Caco-2 (cell line): ENCODE data around the gene BMP4. TPM values are rescaled to one million over a fixed set of nuclear protein-coding genes. Genes with fewer than 3 reads are reported as not detected.

Experiments used
- BruUV-seq: library from RNA; stranded (reverse); fragments of 400-500 nt; replicated peaks from 2 replicates; lab custom pipeline; 2021; lab: Mats Ljungman, UMichigan
- CTCF ChIA-PET: fragments of 300-600 bp; sonication (Branson Sonifier 250); formaldehyde crosslinking; loops from one replicate; lab custom pipeline; 2022; ENCODE audit warnings: antibody characterized with exemption; lab: Charles Lee
- POLR2A ChIA-PET: fragments of 300-600 bp; sonication (Branson Sonifier 250); formaldehyde crosslinking; loops from one replicate; lab custom pipeline; 2022; ENCODE audit warnings: antibody characterized with exemption; lab: Charles Lee
- DNase-seq, 2 experiments: peaks; one replicate each; pipeline versions ENCODE4 v3.0.0 to v3.0.0-alpha.2; 2020 to 2022
- H3K27me3 ChIP-seq: replicated peaks from 2 replicates; pipeline ENCODE4 v1.6.0; 2011; ENCODE audit warnings: low read length; ENCODE audit not compliant: control insufficient read depth, insufficient read depth
- H3K36me3 ChIP-seq: 2 replicates; pipeline ENCODE4 v1.5.1; 2011; ENCODE audit warnings: low read length; ENCODE audit not compliant: control insufficient read depth, insufficient read depth
- H3K4me1 ChIP-seq: fragments of 250-450 bp; sonication (Bioruptor Pico); 2 replicates; pipeline ENCODE4 v1.5.1; 2020; ENCODE audit warnings: mild to moderate bottlenecking
- H3K4me3 ChIP-seq: 2 replicates; pipeline ENCODE4 v1.5.1; 2011; ENCODE audit warnings: low read depth, mild to moderate bottlenecking, control low read depth, low read length
- H3K9me3 ChIP-seq: fragments of 250-450 bp; sonication (Bioruptor Pico); 2 replicates; pipeline ENCODE4 v1.5.1; 2020; ENCODE audit warnings: mild to moderate bottlenecking, moderate library complexity
- H3K27ac Mint-ChIP-seq: one replicate; pipeline ENCODE4 v1.8.0; 2022; ENCODE audit warnings: mixed read lengths; ENCODE audit not compliant: unreplicated experiment
- H3K27me3 Mint-ChIP-seq: one replicate; pipeline ENCODE4 v1.8.0; 2022; ENCODE audit warnings: mixed read lengths; ENCODE audit not compliant: insufficient read depth, unreplicated experiment
- H3K36me3 Mint-ChIP-seq: one replicate; pipeline ENCODE4 v1.8.0; 2022; ENCODE audit warnings: mild to moderate bottlenecking, mixed read lengths; ENCODE audit not compliant: insufficient read depth, unreplicated experiment
- H3K4me1 Mint-ChIP-seq: one replicate; pipeline ENCODE4 v1.8.0; 2022; ENCODE audit warnings: low read depth, mixed read lengths; ENCODE audit not compliant: unreplicated experiment
- H3K4me3 Mint-ChIP-seq: one replicate; pipeline ENCODE4 v1.8.0; 2022; ENCODE audit warnings: mild to moderate bottlenecking, moderate library complexity, mixed read lengths; ENCODE audit not compliant: unreplicated experiment
- H3K9me3 Mint-ChIP-seq: one replicate; pipeline ENCODE4 v1.8.0; 2022; ENCODE audit warnings: mixed read lengths; ENCODE audit not compliant: unreplicated experiment
- CTCF ChIP-seq, 2 experiments: fragments of 200-600 bp in 1 of 2; IDR thresholded peaks; 1 replicate in 1 of 2; 2 replicates in 1 of 2; pipeline versions ENCODE4 v1.5.1 to v1.8.0; 2011 to 2022; ENCODE audit warnings: antibody characterized with exemption in 1 of 2, control low read depth in 1 of 2, inconsistent platforms in 1 of 2, low read depth in 1 of 2, low read length in 1 of 2, mild to moderate bottlenecking in 1 of 2, moderate library complexity in 1 of 2; ENCODE audit not compliant: insufficient read depth in 1 of 2, severe bottlenecking in 1 of 2, unreplicated experiment in 1 of 2
- intact Hi-C: fragments of 100-400 bp; cut with micrococcal nuclease; formaldehyde crosslinking; loops from one replicate; pipeline ENCODE4 v1.10.0; 2022; ENCODE audit not compliant: unreplicated experiment
- total RNA-seq: library from RNA; stranded (reverse); gene quantifications from 2 replicates; pipeline ENCODE4 v1.2.3, GENCODE V29; 2022

The BMP4 gene
- total RNA-seq, 1 experiment from 2014 or later, result 113 TPM

- no peaks in the 10 kb centered on the region for H3K27me3 Mint-ChIP-seq
- Histone ChIP-seq H3K27me3 (no peaks in the 10 kb centered on the region), H3K4me1 (peaks cover 26% of the 10 kb centered on the region), H3K9me3 (no peaks in the 10 kb centered on the region), H3K4me3 (no peak overlapping the region), H3K36me3 (no peaks in the 10 kb centered on the region)
- no peaks in the 10 kb centered on the region for H3K9me3 Mint-ChIP-seq
- DNase-seq, result no peak
- BruUV-seq, result no TSS peak
- H3K4me1 Mint-ChIP-seq, result peaks cover 19% of the 10 kb centered on the region
- no peaks in the 10 kb centered on the region for H3K36me3 Mint-ChIP-seq
- H3K4me3 Mint-ChIP-seq, result no peak overlapping the region
- POLR2A ChIA-PET, result no interaction called here
- no peak for TF ChIP-seq CTCF (IDR thresholded peaks at IDR 0.05; ENCODE audit: insufficient read depth in 1 of 2, low read depth in 1 of 2, low read length in 1 of 2, severe bottlenecking in 1 of 2, unreplicated experiment in 1 of 2)
- CTCF ChIA-PET, result no interaction called here
- no peak overlapping the region for H3K27ac Mint-ChIP-seq
- intact Hi-C loops, result no loop called here
These were observed 11.0 kb upstream of the BMP4 start for GRCh38 chr14:53967606-53968005.

GRCh38 chr14:53964249-53964648 lies 7.6 kb upstream of the BMP4 start:
- H3K27me3 Mint-ChIP-seq, result no peaks in the 10 kb centered on the region
- no peak overlapping the region for H3K27ac Mint-ChIP-seq
- H3K4me1 ChIP-seq, result peaks cover 9% of the 10 kb centered on the region; the same call in 1 of the 2 replicates
- H3K4me3 ChIP-seq, result no peak overlapping the region
- no peak for TF ChIP-seq CTCF (IDR thresholded peaks at IDR 0.05; ENCODE audit: insufficient read depth in 1 of 2, low read depth in 1 of 2, low read length in 1 of 2, severe bottlenecking in 1 of 2, unreplicated experiment in 1 of 2)
- H3K9me3 ChIP-seq, result no peaks in the 10 kb centered on the region
- CTCF ChIA-PET, result interaction anchor here (0.6 to 1.0 kb wide), 2 partner anchors 10 to 35 kb away, joined by 3 to 10 read pairs; no protein-coding TSS in a partner anchor
- H3K36me3 ChIP-seq, result no peaks in the 10 kb centered on the region
- POLR2A ChIA-PET, result interaction anchor here (1.7 kb wide), 1 partner anchor 35 kb away, joined by 5 read pairs; no protein-coding TSS in a partner anchor
- intact Hi-C loops, result no loop called here
- H3K27me3 ChIP-seq, result no peaks in the 10 kb centered on the region
- no peak for DNase-seq
- no TSS peak for BruUV-seq
- no peaks in the 10 kb centered on the region for H3K36me3 Mint-ChIP-seq
- no peaks in the 10 kb centered on the region for H3K9me3 Mint-ChIP-seq
- peak overlapping the region; percentile 86 for H3K4me3 Mint-ChIP-seq
- peaks cover 9% of the 10 kb centered on the region for H3K4me1 Mint-ChIP-seq

- peak; percentile 75 to 82 for DNase-seq
These were observed 6.9 kb upstream of the BMP4 start for GRCh38 chr14:53963320-53964227.

More at GRCh38 chr14:53963320-53964227, 6.9 kb upstream of the BMP4 start:
- ChIA-PET POLR2A (interaction anchor here (0.7 to 1.7 kb wide), 2 partner anchors 35 to 75 kb away, joined by 3 to 5 read pairs; no protein-coding TSS in a partner anchor), CTCF (interaction anchor here (0.6 to 1.6 kb wide), 4 partner anchors 10 to 81 kb away, joined by 3 to 19 read pairs (median 6); no protein-coding TSS in a partner anchor)
- TF ChIP-seq CTCF (IDR thresholded peaks at IDR 0.05; ENCODE audit: insufficient read depth in 1 of 2, low read depth in 1 of 2, low read length in 1 of 2, severe bottlenecking in 1 of 2, unreplicated experiment in 1 of 2), result peak in 1 of 2 experiments; percentile 43
- Histone ChIP-seq H3K27me3 (no peaks in the 10 kb centered on the region), H3K36me3 (no peaks in the 10 kb centered on the region), H3K4me1 (peaks cover 15% of the 10 kb centered on the region), H3K9me3 (no peaks in the 10 kb centered on the region), H3K4me3 (peak overlapping the region; percentile 51)
- H3K4me3 Mint-ChIP-seq, result peak overlapping the region; percentile 86
- H3K36me3 Mint-ChIP-seq, result no peaks in the 10 kb centered on the region
- peak overlapping the region; percentile 81 for H3K27ac Mint-ChIP-seq
- intact Hi-C loops, result no loop called here
- no TSS peak for BruUV-seq
- H3K27me3 Mint-ChIP-seq, result no peaks in the 10 kb centered on the region
- peaks cover 14% of the 10 kb centered on the region for H3K4me1 Mint-ChIP-seq
- H3K9me3 Mint-ChIP-seq, result no peaks in the 10 kb centered on the region
